ENCODE results near the gene RTN4RL2. TPM values are rescaled to one million over a fixed set of nuclear protein-coding genes. Genes with fewer than 3 reads are reported as not detected.

Gene RTN4RL2
- total and polyA plus RNA-seq, 9 donors = 0.23 to 2.0 (median 0.68) TPM; not detected in 1

DNA sequence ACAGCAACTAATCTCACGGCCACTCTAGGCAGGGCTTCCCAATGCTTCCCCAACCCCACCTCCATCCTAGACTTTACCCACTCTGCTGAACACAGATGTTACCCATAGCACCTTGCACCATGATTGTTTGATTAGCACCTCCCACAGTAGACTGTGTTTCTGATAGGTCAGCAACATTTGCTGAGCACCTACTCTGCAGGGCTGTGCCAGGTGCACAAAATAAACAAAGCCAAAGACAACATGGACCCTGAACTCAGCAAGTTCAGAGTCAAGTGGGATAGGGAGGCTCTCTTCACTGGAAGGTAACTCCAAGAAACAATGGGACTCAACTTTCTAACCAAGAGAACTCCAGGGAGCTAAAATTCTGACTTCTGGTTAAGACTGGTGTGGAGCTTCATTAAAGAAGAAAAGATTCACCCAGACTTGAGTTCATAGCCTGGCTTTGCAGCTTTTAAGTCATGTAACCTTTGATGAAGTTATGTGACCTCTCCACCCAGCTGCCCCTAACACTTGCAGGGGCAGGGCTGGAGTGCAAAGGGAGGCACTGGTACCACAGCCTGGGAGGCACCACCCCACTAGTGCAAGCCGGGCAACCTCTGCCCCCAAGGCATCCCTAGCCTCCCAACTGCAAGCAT lies 6.7 kb upstream of the RTN4RL2 start:
- peaks cover 3% of the 10 kb centered on the region for H3K4me1 ChIP-seq (ENCODE audit: insufficient read depth)

DNA sequence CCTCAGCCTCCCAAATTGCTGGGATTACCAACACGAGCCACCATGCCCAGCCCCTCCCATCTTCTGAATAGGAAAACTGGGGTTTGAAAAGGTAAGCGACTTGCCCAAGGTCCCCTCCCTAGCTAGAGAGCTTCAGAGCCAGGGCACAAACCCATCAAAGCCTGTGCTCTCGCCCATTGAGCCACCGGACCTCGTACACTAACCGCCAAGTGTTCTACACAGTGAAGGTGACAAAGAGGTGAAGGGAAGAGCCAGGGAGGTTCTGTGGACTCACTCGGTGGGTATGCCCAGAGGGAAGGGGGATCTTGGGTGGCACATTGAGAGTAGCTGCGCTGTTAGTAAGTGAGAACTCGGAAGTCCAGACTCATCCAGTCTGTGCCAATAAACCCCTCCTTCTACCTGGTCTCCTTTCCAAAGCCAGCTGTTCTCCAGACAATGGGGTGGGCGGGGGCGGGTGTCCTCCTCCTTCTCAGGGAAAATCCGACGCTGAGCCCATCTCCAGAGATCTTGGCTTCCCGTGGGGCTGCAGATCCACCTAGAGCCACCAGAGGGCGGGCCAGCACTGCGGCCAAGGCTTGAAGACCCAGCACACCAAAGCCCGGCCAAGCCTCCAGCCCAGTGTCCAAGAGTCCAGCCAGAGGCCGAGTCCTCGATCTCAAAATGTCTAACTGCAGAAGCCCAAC lies 3.2 kb upstream of the RTN4RL2 start:
- DNase-seq = peak; percentile 84 to 94 (median 91)
- no peak for TF ChIP-seq POLR2A (IDR thresholded peaks at IDR 0.05)
- TF ChIP-seq, protein P1, sequence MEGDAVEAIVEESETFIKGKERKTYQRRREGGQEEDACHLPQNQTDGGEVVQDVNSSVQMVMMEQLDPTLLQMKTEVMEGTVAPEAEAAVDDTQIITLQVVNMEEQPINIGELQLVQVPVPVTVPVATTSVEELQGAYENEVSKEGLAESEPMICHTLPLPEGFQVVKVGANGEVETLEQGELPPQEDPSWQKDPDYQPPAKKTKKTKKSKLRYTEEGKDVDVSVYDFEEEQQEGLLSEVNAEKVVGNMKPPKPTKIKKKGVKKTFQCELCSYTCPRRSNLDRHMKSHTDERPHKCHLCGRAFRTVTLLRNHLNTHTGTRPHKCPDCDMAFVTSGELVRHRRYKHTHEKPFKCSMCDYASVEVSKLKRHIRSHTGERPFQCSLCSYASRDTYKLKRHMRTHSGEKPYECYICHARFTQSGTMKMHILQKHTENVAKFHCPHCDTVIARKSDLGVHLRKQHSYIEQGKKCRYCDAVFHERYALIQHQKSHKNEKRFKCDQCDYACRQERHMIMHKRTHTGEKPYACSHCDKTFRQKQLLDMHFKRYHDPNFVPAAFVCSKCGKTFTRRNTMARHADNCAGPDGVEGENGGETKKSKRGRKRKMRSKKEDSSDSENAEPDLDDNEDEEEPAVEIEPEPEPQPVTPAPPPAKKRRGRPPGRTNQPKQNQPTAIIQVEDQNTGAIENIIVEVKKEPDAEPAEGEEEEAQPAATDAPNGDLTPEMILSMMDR (IDR thresholded peaks at IDR 0.05) = peak; percentile 93 to 98 (median 95)
- Histone ChIP-seq H3K27ac (no peak overlapping the region), H3K4me3 (no peak overlapping the region), H3K27me3 (peaks cover 6% of the 10 kb centered on the region), H3K9me3 (no peaks in the 10 kb centered on the region), H3K4me1 (ENCODE audit: insufficient read depth) (peaks cover 9% of the 10 kb centered on the region), H3K36me3 (no peaks in the 10 kb centered on the region)
- 6 to 10% (median 8%) methylated on average over 19 of the region's 19 CpGs for WGBS, 3 donors
- intact Hi-C loops (cut with DNase I) = loop anchor here in 3 of 4 donors (5.0 to 10.0 kb wide), 4 partner anchors 68 to 1058 kb away; partner anchors contain the start of gene YPEL4 (in 1 of the 3)

More for the DNA sequence above, 6.7 kb upstream of the RTN4RL2 start:
- H3K9me3 ChIP-seq = no peaks in the 10 kb centered on the region
- TF ChIP-seq POLR2A (IDR thresholded peaks at IDR 0.05) (no peak), EP300 (IDR thresholded peaks at IDR 0.05) (no peak)
- TF ChIP-seq, protein P1 (IDR thresholded peaks at IDR 0.05) = no peak
- H3K36me3 ChIP-seq = no peaks in the 10 kb centered on the region
- no peaks in the 10 kb centered on the region for H3K27me3 ChIP-seq
- intact Hi-C loops (cut with DNase I) = loop anchor here in 2 of 4 donors (10.0 kb wide), 3 partner anchors 71 to 1061 kb away; partner anchors contain the start of gene YPEL4 (in 1 of the 2)
- DNase-seq = no peak
- WGBS, 3 donors = 50 to 62% (median 53%) methylated on average over 2 of the region's 2 CpGs
- no peak overlapping the region for H3K4me3 ChIP-seq
- H3K27ac ChIP-seq = no peak overlapping the region

DNA sequence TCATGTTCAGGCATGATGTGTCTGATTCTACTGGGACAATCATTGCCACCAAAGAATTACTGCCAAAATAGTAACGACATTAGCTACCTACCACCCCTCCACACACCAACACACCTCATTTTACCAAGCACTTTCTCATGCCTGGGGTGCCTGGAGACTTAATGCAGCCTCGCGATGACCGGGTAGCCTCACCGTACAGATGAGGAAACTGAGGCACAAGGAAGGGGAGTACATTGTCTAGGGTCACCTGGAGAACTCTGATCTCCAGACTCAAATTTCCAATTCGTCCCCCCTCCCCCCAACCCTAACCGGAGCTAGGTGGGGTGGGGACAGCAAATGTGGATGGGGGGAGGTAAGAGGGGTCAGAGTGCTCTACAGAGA lies 2.7 kb upstream of the RTN4RL2 start:
- H3K4me1 ChIP-seq (ENCODE audit: insufficient read depth) = peaks cover 9% of the 10 kb centered on the region
- H3K9me3 ChIP-seq = no peaks in the 10 kb centered on the region
- 7 to 15% (median 11%) methylated on average over 7 of the region's 7 CpGs for WGBS, 3 donors
- intact Hi-C loops (cut with DNase I) = loop anchor here in 3 of 4 donors (2.0 to 10.0 kb wide), 5 partner anchors 67 to 1057 kb away; partner anchors contain the start of gene YPEL4 (in 1 of the 3)
- DNase-seq = no peak
- no peaks in the 10 kb centered on the region for H3K36me3 ChIP-seq
- H3K27me3 ChIP-seq = peaks cover 6% of the 10 kb centered on the region
- H3K27ac ChIP-seq = no peak overlapping the region
- TF ChIP-seq POLR2A (IDR thresholded peaks at IDR 0.05) (no peak), EP300 (IDR thresholded peaks at IDR 0.05) (no peak)
- TF ChIP-seq, protein P1 (IDR thresholded peaks at IDR 0.05) = no peak
- H3K4me3 ChIP-seq = no peak overlapping the region

DNA sequence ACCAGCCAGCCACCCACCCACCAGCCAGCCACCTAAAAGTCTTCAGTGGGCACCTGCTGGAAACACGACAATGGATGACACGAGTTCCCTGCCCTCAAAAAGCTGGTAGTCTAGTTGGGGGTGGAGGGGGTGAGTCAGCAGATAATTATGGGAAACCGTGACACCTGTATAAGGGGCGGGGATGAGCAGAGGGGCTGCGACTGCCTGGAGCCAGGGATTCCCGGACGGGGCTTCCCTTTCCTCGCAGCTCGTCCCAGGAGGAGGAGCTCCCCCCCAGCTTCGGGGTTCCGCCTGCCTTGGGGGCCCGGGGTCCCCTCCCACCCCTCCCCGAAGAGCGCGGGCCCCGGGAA lies 2.3 kb upstream of the RTN4RL2 start:
- intact Hi-C loops (cut with DNase I) = loop anchor here in 3 of 4 donors (2.0 to 10.0 kb wide), 5 partner anchors 67 to 1057 kb away; partner anchors contain the start of gene YPEL4 (in 1 of the 3)
- TF ChIP-seq, protein P1 (IDR thresholded peaks at IDR 0.05) = no peak
- TF ChIP-seq EP300 (IDR thresholded peaks at IDR 0.05) = no peak
- TF ChIP-seq POLR2A (IDR thresholded peaks at IDR 0.05) = no peak
- no peaks in the 10 kb centered on the region for H3K36me3 ChIP-seq
- whole genome bisulfite sequencing, 3 donors = 2 to 5% (median 3%) methylated on average over 16 of the region's 16 CpGs
- no peak overlapping the region for H3K27ac ChIP-seq
- no peak for DNase-seq
- H3K27me3 ChIP-seq = peaks cover 6% of the 10 kb centered on the region
- H3K4me3 ChIP-seq = peak overlapping the region; percentile 23
- H3K4me1 ChIP-seq (ENCODE audit: insufficient read depth) = peaks cover 9% of the 10 kb centered on the region
- no peaks in the 10 kb centered on the region for H3K9me3 ChIP-seq

Data from ovary (tissue), 9 donors.